Activated naive CD8-positive, alpha-beta T cell treated with anti-CD3 and anti-CD28 coated beads, Interleukin-2, amount 50 U/mL, for 16 hours (primary cell): ENCODE results near the gene PRLR.
A peak's percentile ranks its signal among the peaks of the same experiment; 100 is the strongest.
"Not testable (repeated sequence)": the region's sequence is repeated elsewhere in the genome, so short reads cannot be mapped to it uniquely, and the experiment has no call there.

Source experiments
- DNase-seq: peaks from one replicate; pipeline ENCODE4 v3.0.0-alpha.2; 2020; ENCODE audit warnings: low read depth, low spot score

The PRLR gene

GRCh38 chr5:35127006-35127405, 103.3 kb downstream of the PRLR start:
- DNase-seq, result no peak

- no peak for DNase-seq
Measured at GRCh38 chr5:35125746-35126145, 104.5 kb downstream of the PRLR start.

- DNase-seq, result no peak
Measured at GRCh38 chr5:35124932-35125331, 105.4 kb downstream of the PRLR start.

- DNase-seq, result no peak
Measured at GRCh38 chr5:35122819-35123218, 107.5 kb downstream of the PRLR start.

DNA sequence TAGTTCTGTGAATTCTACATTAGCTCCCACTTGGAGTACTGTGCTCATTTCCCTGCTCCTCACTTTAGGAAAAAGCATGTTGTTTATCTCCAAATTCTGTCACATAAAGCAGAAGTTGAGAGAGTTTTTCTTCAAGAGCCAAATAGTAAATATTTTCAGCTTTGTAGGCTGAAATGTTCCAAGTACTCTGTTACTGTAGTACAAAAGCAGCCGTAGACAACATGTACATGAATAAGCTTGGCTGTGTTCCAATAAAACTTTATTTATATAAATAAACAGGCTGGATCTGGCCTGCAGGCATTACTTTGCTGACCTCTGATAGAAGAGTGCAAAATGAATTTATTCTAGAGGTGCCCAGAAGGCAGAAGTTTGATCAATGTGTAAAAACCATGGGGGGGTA, 109.6 kb downstream of the PRLR start:
- no peak for DNase-seq

- no peak for DNase-seq
Measured at GRCh38 chr5:35117967-35118366, 112.3 kb downstream of the PRLR start.

DNA sequence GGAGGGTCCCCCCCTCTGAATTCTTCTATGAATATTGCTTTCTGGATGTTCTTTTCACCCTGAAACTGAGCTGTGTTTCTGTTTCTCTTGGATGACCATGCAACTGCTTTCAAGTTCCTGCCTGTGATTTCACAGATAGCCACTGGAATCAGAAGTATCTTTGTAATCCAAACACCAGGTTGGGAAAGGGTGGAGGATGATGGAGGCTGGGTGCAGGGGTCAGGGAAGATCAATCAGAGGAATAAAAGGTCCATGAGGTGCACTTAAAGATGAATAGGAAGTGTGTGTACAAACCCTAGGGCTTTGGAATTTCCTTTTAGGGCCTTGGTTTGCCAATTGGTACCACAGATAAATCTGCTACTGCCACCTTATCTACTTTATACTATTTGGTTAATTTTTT, 114.4 kb downstream of the PRLR start:
- no peak for DNase-seq

GRCh38 chr5:35114698-35115097, 115.6 kb downstream of the PRLR start:
- no peak for DNase-seq

- DNase-seq, result no peak
Measured at GRCh38 chr5:35112300-35112699, 118.0 kb downstream of the PRLR start.

GRCh38 chr5:35104550-35104949, 125.7 kb downstream of the PRLR start:
- not testable (repeated sequence) for DNase-seq

GRCh38 chr5:35103637-35104299, 126.5 kb downstream of the PRLR start:
- DNase-seq, result no peak

DNA sequence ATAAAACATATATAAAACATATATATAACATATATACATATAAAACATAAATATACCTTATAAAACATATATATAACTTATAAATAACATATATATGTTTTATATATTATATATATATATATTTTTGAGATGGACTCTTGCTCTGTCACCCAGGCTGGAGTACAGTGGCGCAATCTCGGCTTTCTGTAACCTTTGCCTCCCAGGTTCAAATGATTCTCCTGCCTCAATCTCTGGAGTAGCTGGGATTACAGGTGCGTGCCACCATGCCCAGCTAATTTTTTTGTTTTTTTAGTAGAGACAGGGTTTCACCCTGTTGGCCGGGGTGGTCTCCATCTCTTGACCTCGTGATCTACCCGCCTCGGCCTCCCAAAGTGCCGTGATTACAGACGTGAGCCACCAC, 128.6 kb downstream of the PRLR start:
- DNase-seq, result not testable (repeated sequence)

DNA sequence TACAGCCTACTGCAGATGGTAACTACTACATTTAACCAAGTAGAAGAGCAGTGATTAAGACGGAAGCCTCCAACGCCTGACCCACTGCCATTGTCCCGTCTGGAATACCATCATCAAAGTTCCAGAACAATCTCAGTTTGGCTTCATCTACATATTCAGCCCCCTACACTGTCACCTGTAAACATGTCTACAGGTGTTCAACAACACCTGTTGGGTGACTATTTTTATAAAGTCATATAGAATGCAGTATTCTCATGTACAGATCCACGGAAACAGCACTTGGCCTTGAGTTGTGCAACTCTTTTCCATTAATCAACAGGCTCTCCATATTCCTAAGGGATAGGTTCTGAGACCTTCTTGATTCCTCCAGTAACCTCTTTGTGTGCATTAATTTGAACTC, 129.3 kb downstream of the PRLR start:
- DNase-seq, result no peak

DNA sequence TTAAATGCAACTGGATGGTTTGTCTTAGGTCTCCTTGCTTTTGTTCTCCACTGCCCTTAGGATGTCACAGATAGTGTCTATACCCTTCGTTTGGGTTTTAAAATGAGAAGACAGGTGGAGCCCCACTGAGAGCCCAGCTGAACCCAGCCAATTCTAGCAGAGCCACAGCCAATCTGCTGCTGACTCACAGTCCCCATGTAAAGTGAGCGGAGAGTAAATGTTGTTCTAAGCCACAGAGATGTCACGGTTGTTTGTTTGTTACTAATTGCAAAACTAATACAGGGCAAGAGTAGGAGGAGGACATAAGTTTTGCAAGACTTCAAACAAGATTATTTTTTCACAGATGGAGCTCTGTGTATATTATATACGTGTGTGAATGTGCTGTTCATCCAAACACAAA, 132.1 kb downstream of the PRLR start:
- no peak for DNase-seq

DNA sequence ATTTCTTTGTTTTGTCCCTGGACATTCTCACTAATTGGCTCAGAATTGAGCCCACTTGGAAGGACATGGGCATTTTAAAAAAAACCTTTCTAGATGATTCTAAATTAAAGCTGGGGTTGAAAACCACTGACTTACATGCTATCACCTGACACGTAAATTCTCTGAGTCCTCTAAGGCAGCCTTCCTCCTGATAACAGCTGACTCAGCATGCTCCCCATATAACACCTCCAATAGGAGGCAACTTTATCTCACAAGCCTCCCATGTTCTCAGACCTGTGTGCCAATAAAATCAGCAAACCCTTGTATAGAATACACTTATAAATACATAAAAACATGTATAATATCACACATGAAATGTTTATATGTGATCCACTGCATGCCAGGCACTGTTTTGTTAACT, 133.4 kb downstream of the PRLR start:
- no peak for DNase-seq

DNA sequence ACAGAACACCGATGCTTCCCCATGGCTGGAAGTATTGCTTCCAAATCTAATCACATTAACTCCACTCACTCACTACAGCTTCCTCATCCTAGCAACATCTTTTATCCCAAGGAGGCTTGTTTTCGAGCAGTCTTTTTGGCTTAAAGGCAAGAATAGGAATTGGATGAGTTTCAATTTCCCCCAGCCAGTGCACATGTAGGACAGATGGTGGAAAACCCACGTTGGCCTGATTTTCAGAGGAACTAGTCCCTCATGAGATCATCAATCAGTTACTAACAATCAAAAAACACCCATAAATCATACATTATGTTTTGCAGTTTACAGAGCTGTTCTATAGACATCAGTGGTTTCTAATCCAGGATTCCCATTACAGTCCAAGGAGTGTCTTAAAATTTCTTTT, 134.1 kb downstream of the PRLR start:
- DNase-seq, result no peak

- DNase-seq, result no peak
Measured at GRCh38 chr5:35095366-35095765, 134.9 kb downstream of the PRLR start.

GRCh38 chr5:35094948-35095347, 135.3 kb downstream of the PRLR start:
- DNase-seq, result no peak

DNA sequence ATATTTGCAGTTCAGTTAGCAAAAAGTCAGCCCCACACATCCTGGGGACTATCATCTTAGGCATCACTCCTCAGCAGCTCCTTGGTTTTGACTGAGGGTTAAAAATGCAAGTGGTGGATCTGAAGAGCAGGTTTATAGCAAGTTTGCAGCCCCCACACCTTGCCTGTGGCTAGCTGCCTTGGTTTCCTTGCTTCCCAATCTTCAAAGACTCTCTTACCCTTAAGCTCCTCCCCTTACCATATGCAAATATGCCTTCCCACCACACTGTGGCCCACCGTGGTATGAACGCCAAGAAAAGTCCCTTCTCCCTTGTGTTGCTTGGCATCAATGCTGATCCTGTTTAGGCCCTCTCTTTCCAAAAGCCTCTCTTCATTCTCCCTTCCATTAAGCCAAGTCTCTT, 137.6 kb downstream of the PRLR start:
- no peak for DNase-seq

GRCh38 chr5:35091704-35092103, 138.6 kb downstream of the PRLR start:
- DNase-seq, result no peak

DNA sequence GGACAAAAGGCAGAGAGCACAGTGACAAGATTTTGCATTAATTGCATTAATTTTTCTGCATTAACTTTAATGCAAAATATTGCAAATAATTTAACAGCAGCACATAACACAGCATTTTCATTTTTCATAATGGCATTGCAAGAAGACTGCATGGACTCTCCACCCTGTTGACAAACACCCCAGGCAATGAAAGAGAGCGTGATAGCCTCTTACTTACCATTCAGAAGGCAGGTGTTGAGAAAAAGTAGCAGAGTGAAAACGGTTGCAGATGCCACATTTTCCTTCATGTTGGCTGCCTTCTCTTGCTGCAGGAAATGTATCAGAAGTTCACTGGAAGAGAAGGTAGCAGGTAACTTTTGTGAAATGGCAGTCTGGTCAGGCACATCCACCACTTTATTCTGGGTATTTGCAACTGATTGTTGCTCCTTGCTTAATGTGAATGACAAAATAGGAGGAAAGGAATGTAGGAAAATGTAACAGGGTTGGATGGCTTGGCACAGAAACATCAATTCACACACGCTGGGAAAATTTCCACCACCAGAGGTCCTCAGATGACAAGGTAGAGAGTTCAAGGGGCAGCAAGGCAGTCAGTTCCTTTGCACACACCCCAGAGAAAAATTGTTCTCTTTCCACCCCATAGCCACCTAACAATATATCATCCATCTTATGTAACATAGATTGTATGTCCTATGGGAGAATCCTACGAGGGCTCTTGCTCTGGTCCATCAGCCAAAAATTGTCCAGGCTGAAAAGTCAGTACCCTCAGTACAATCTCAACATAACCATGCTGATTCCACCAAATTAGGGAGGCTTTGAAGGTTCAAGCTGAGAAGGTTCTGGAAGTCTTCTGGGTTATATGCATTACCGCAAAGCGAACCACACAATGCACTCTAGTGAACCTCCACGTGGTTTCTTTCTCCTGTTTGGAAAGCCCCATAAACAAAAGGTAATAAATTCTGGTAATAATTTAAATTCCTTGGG, 140.7 kb downstream of the PRLR start:
- DNase-seq, result peak; percentile 14

- no peak for DNase-seq
Measured at GRCh38 chr5:35087991-35088390, 142.3 kb downstream of the PRLR start.

- no peak for DNase-seq
Measured at GRCh38 chr5:35083150-35083549, 147.1 kb downstream of the PRLR start.
